ENCODE measurements around the gene RHOH.

DNA sequence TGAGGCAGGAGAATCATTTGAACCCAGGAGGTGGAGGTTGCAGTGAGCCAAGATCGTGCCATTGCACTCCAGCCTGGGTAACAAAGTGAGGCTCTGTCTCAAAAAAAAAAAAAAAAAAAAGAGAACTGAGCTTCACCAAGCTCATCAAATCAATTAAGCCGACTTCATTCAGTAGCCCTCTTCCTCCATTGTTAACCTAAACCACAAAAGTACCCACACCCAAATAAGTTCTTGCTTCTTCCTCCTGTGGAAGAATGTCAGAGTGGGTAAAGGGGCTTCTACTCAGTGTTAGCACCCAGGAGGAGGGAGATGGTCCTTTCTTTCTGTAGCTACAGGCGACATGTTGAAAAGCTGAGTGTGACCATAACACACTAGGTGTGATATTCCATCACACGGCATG lies 79.7 kb downstream of the RHOH start:
- TF ChIP-seq GATA3 (IDR thresholded peaks at IDR 0.05; ENCODE audit: low read depth, low read length): no peak
- TF ChIP-seq GATA2 (IDR thresholded peaks at IDR 0.05; ENCODE audit: low read depth, low read length): no peak
